HG03354 (cell line): ENCODE measurements around the gene UROC1.

Source experiments
- ATAC-seq: cut with Tn5 transposase; IDR thresholded peaks from one replicate; pipeline ENCODE4 v1.9.1; 2021; ENCODE audit warnings: mild to moderate bottlenecking; ENCODE audit not compliant: unreplicated experiment, poor library complexity, severe bottlenecking

The UROC1 gene

GRCh38 chr3:126450744-126451143, 66.8 kb downstream of the UROC1 start:
- ATAC-seq: no peak

DNA sequence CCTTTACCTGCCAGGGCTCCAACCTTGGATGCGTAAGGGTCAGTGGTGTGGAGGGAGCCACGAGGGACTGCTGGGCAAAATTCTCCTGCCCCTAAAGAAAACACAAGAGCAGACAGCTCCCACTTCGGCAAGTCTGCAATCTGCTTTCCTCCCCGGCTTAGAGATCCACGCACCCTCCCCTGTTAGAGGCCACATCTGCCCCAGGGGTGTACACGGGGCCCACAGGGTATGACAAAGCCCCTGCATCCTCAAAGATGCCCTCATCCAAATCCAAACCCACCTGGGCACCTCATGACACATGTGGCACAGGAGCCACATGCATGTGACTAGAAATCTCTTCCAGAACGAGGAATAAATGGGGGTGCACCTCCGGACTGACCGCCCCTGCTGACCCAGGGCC, 67.4 kb downstream of the UROC1 start:
- no peak for ATAC-seq

DNA sequence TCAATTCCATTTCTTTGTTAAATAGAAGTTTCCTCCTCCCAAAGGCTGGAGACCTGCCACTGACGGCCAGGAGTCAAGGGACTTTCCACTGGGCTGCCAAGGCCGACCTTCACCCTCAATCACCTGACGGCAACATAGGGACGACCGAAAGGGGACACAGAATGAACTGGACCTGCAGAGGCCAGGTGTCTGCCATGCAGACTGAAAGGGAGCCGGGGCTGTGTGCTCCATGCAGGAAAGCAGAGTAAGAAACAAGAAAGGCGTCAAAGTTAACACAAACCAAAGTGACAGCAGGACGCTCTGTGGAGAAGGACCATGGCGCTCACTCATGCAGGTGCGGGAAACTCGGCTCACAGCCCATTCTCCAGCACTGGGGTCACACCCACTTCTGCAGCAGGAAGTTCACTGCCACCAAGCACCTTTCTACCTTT, 67.9 kb downstream of the UROC1 start:
- ATAC-seq: no peak

GRCh38 chr3:126448893-126449180, 68.7 kb downstream of the UROC1 start:
- ATAC-seq: no peak

DNA sequence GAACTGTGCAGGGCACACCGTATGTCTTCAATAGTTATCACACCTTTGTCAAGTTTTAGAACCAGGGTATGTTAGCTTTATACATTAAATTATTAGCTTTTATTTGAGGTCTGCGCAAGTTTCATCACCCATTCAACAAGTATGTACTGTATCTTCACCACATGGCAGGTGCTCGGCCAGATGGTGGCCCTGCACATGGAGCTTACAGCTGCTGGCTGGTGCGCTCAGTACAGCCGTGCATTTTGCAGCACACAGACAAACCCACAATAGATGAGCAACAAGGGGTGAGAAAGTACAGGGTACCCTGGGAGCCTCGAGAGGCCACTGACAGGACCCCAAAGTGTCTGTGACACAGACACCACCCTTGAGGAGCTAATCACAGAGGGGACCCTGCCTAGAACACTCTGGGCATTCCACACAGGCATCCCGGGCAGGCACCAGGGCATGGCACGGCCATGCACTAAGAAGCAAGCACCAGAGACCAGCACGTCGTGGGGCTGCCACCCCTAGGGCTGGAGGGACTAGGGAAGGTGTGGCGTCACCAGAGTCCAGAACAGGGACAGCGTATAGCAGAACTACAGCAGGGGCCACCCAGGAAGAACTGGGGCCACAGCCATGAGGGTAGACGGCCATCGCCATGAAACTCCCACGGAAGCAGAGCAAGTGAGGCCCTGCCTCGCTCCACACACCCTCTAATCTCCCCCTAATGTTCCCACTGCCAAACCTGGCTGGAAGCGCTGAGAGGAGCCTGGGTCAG, 69.3 kb downstream of the UROC1 start:
- no peak for ATAC-seq

GRCh38 chr3:126447456-126448106, 70.0 kb downstream of the UROC1 start:
- ATAC-seq: no peak

- ATAC-seq: no peak
Measured at GRCh38 chr3:126446791-126447190, 70.8 kb downstream of the UROC1 start.

GRCh38 chr3:126446301-126446700, 71.3 kb downstream of the UROC1 start:
- no peak for ATAC-seq

DNA sequence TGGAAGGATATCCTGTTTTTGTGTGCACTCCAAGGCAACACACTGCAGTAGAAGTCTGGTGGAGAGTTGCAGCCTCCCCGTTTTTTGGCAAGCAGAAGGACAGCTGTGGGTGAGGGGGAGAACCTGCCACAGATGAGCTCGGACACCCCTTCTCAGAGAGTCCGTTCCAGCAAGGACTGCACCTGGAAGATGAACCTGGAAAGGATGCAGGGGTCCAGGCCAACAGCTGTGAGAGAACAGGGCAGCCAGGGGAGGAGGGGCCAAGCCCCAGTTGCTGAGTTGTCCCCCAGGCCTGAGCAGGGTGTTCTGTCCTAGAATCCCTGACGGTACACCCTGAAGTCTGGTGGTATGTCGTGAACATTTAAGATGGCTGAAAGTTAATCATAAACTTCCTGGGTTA, 72.1 kb downstream of the UROC1 start:
- no peak for ATAC-seq

DNA sequence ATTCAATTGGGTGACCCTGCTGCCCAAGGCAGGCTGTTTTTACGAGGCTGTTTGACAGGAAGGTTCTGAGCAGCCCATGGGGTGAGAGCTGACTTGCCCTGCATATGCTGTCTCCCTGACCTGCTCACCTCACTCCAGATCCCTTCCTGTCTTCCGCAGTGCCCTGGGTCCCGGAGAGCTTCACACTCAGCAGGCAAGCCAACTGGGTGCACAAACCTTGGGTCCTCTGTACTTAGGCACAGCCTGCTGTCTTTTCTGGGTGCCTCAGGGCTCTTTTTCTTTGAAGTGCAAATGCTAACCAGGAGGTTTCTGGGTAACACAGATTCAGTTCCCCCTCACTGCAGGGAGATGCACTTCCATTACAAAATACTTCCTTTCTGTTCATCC, 74.7 kb downstream of the UROC1 start:
- no peak for ATAC-seq

DNA sequence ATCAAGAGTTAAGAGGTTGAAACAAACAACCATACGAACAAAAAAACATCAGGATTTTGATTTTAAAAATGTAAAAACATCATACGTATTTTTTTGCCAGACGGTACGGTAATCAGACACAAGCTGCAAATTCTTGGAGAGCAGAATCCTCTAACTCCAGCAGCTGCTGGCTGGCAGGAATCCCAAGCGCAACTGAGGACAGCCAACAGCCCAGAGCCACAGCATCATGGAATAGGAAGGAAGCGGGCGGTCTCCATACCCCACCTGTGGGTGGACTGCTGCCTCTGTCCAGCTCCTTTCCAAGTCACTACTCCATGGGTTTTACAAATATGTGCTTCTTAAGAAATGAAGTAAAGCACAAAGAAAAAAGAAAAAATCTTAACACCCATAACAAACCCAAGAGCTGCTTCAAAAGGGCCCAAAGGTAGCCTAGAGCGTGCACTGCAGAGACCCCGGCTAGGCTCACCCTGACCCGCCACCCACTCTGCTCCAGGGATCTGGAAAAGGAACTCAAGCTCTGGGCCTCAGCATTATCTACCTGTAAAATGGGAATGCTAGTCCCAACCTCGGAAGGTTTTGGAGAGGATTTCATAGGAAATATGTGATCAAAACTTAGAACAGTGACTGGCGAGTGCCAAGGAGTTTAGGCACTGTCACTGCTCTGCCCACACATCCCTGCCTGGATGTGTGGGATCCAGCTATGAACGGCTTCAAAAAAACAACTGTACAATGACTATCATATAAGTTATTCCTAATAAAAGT, 75.3 kb downstream of the UROC1 start:
- no peak for ATAC-seq

DNA sequence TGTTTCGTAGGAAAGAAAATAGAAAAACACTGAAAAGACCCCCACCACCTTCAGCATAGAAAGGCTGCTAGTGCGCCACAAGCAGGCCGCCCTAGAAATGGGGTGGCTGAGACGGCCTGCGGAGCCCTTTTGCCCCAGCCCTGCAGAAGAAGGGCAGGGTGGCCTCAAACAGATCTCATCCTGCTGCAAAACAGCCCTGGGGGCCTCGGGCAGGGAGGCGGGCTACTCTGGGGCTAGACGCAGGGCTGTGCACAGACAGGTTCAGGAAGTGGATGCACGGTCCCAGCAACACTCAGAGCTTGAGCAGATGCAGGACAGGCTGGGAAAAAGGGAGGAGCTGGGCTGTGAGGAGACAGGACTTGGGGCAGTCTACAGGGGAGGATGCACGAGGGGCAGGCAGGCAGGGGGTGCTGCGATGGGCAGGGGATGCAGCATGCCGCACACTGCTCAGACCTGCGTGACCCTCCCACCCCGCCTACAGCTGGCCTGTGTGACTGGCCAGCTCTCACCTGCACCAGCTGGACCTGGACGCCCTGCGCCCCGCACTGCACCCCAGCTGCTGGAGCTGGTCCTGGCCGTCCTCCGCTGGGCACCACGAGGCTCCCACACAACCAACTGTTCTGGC, 76.2 kb downstream of the UROC1 start:
- no peak for ATAC-seq

DNA sequence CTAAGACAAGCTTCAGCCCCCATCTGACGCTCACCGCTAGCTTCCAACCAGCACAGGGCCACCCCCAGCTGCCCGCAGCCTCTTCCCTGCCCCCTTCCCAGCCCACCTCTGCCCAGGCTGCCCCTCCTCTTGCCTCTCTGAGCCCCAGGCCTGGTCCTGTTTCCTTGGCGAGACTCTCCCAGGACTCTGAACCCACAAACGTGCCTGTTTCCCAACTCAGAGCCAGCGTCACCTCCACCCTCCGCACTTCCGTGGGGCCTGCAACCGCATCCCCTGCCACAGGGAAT, 76.9 kb downstream of the UROC1 start:
- ATAC-seq: no peak

DNA sequence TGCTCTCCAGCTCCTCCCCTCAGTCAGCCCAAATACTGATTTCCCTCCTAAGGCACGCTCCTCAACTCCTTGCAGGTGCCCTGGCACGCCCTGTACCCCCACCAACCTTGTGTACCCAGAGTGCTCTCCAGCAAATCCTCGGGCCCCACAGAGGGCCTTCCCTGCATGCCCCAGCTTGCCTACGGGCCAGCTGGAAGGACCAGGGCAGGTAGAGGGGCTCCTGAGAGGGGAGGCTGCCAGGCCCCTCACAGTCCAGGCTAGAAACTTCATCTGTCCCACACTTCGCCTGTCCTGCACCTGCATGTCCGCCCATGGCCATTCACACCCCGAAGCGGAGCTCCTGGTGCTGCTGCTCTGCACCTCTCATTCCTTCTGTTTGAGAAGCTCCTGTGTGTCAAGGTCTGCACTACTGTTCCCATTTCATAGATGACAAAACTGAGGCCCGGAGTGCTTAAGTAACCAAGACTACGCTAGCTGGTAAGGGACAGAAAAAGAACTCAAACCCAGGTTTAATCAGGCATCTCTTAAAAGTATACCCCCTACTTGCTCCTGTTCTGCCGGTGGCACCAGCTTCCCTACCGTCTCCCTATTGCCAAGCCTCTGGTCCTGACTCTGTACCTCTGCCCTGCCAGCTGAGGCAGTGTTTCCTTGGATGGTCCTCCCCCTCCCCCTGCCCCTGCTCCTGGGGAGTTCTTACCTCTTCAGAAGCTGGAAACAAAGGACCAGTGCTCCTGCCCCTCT, 77.4 kb downstream of the UROC1 start:
- ATAC-seq: no peak

GRCh38 chr3:126439346-126439967, 78.1 kb downstream of the UROC1 start:
- ATAC-seq: no peak

- ATAC-seq: no peak
Measured at GRCh38 chr3:126438746-126439145, 78.8 kb downstream of the UROC1 start.

DNA sequence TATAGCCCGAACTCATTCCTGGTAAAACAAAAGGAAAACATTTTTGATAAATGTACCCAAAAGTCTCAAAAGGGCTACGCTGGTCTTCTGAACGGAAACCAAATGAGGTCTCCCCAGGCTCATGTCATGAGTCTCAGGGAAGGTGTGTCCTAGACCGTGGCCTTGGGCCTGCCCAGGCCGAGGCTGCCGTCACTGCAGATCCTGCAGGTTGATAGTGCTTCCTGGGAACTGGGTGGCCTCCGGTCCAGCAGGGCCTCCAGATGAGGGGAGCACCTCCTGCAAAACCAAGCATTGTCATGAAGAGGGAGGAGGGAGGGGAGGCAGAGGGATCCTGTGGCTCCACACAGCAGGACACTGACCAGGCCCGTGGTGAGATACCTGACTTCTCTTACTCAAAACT, 79.4 kb downstream of the UROC1 start:
- ATAC-seq: no peak

DNA sequence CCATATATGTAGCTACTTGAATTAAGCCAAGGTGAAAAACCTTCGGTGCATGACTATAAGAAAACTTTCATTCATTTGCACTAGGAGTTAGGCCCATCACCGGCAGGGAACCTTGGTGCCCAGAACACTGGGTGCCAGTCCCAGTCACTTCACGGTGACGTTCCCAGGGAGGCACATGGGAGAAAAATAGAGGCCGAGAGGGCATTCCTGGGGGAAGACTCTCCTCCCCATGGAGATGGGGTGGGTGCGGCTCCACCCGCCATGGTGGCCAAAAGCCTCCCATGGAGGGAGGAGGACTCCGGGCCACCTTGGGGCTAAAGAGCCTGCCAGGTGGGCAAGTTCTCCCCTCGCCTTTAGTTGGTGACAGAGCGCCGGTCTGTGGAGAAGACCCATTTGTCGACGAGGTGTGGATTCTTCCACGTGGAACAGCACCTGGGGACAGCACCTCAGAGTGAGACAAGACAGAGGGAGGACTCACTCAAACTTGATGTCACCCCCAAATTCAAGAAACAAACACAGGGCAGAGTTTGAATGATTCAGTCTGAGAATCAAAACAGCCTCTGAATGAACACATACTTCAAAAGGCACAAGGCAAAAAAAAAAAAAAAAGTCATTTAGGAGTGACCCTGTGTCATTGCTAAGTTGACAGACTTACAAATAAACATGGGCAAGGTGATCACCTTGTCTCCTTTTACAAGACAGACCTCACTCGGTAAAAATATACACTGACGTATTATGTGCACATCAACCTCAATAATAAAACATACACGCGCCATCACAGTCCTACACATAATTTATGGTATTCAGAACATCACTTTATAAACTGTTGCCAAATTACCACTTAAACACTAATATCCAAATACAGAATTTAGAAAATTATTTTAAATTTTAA, 80.5 kb downstream of the UROC1 start:
- no peak for ATAC-seq
